Measurements from ENCODE around the gene RTCA. TPM values are rescaled to one million over a fixed set of nuclear protein-coding genes. Genes with fewer than 3 reads are reported as not detected.

Gene RTCA
- total RNA-seq, 1 donor from 2014 or later, result 39.3 TPM

- Mint-ChIP-seq H3K27ac (no peak overlapping the region), H3K27me3 (no peaks in the 10 kb centered on the region), H3K9me3 (ENCODE audit: low read depth) (peaks cover 4% of the 10 kb centered on the region), H3K4me3 (ENCODE audit: low read depth) (no peak overlapping the region), H3K4me1 (ENCODE audit: low read depth) (peaks cover 2% of the 10 kb centered on the region), H3K36me3 (ENCODE audit: insufficient read depth) (peaks cover 3% of the 10 kb centered on the region)
- no peak for DNase-seq (ENCODE audit: low spot score, unreplicated experiment)
- TF ChIP-seq CTCF (IDR thresholded peaks at IDR 0.05; ENCODE audit: unreplicated experiment), result no peak
Measured at GRCh38 chr1:100300691-100301090, 34.7 kb downstream of the RTCA start.

- H3K27me3 Mint-ChIP-seq, result no peaks in the 10 kb centered on the region
- no peak for TF ChIP-seq CTCF (IDR thresholded peaks at IDR 0.05; ENCODE audit: unreplicated experiment)
- DNase-seq (ENCODE audit: low spot score, unreplicated experiment), result no peak
- no peak overlapping the region for H3K27ac Mint-ChIP-seq
- no peak overlapping the region for H3K4me3 Mint-ChIP-seq (ENCODE audit: low read depth)
- H3K36me3 Mint-ChIP-seq (ENCODE audit: insufficient read depth), result no peaks in the 10 kb centered on the region
- no peaks in the 10 kb centered on the region for H3K9me3 Mint-ChIP-seq (ENCODE audit: low read depth)
- peaks cover 2% of the 10 kb centered on the region for H3K4me1 Mint-ChIP-seq (ENCODE audit: low read depth)
Measured at GRCh38 chr1:100302739-100303138, 36.7 kb downstream of the RTCA start.

GRCh38 chr1:100304227-100304626, 38.2 kb downstream of the RTCA start:
- no peak for TF ChIP-seq CTCF (IDR thresholded peaks at IDR 0.05; ENCODE audit: unreplicated experiment)
- Mint-ChIP-seq H3K27me3 (no peaks in the 10 kb centered on the region), H3K4me3 (ENCODE audit: low read depth) (no peak overlapping the region), H3K27ac (no peak overlapping the region), H3K4me1 (ENCODE audit: low read depth) (no peaks in the 10 kb centered on the region), H3K9me3 (ENCODE audit: low read depth) (no peaks in the 10 kb centered on the region), H3K36me3 (ENCODE audit: insufficient read depth) (no peaks in the 10 kb centered on the region)
- no peak for DNase-seq (ENCODE audit: low spot score, unreplicated experiment)

GRCh38 chr1:100304921-100305320, 38.9 kb downstream of the RTCA start:
- no peak for TF ChIP-seq CTCF (IDR thresholded peaks at IDR 0.05; ENCODE audit: unreplicated experiment)
- Mint-ChIP-seq H3K4me1 (ENCODE audit: low read depth) (no peaks in the 10 kb centered on the region), H3K4me3 (ENCODE audit: low read depth) (no peak overlapping the region), H3K36me3 (ENCODE audit: insufficient read depth) (no peaks in the 10 kb centered on the region), H3K9me3 (ENCODE audit: low read depth) (no peaks in the 10 kb centered on the region), H3K27ac (no peak overlapping the region), H3K27me3 (no peaks in the 10 kb centered on the region)
- DNase-seq (ENCODE audit: low spot score, unreplicated experiment), result no peak

GRCh38 chr1:100305954-100306353, 39.9 kb downstream of the RTCA start:
- no peak for DNase-seq (ENCODE audit: low spot score, unreplicated experiment)
- Mint-ChIP-seq H3K27ac (no peak overlapping the region), H3K27me3 (no peaks in the 10 kb centered on the region), H3K4me1 (ENCODE audit: low read depth) (no peaks in the 10 kb centered on the region), H3K4me3 (ENCODE audit: low read depth) (no peak overlapping the region), H3K36me3 (ENCODE audit: insufficient read depth) (no peaks in the 10 kb centered on the region), H3K9me3 (ENCODE audit: low read depth) (no peaks in the 10 kb centered on the region)
- no peak for TF ChIP-seq CTCF (IDR thresholded peaks at IDR 0.05; ENCODE audit: unreplicated experiment)
